Panc1 (cell line): Measurements from ENCODE around the gene USP10. TPM values are rescaled to one million over a fixed set of nuclear protein-coding genes. Genes with fewer than 3 reads are reported as not detected.

Source experiments
- ATAC-seq: fragments of 200-7000 bp; cut with Tn5 transposase; 2 replicates; pipeline ENCODE4 v1.9.1; 2020; ENCODE audit warnings: mild to moderate bottlenecking, moderate library complexity
- BruUV-seq: library from RNA; stranded (reverse); fragments of 400-500 nt; replicated peaks from 2 replicates; lab custom pipeline; 2021; lab: Mats Ljungman, UMichigan
- CTCF ChIA-PET: fragments of 300-600 bp; sonication (Branson Sonifier 250); formaldehyde crosslinking; loops from one replicate; lab custom pipeline; 2022; ENCODE audit warnings: antibody characterized with exemption; lab: Charles Lee
- POLR2A ChIA-PET: fragments of 300-600 bp; sonication (Branson Sonifier 250); formaldehyde crosslinking; loops from one replicate; lab custom pipeline; 2022; ENCODE audit warnings: antibody characterized with exemption; lab: Charles Lee
- DNase-seq: peaks from one replicate; pipeline ENCODE4 v3.0.0-alpha.2; 2010; ENCODE audit warnings: low read depth, low spot score
- H3K27ac ChIP-seq: 2 replicates; pipeline ENCODE4 v1.5.1; 2011; ENCODE audit warnings: mild to moderate bottlenecking, low read length, inconsistent platforms
- H3K27me3 ChIP-seq: fragments of 200-500 bp; sonication (Bioruptor generic); 2 replicates; pipeline ENCODE4 v1.6.0; 2014; ENCODE audit warnings: low read length, inconsistent platforms; ENCODE audit not compliant: control insufficient read depth, insufficient read depth
- H3K36me3 ChIP-seq: fragments of 200-500 bp; sonication (Bioruptor generic); 2 replicates; pipeline ENCODE4 v1.5.1; 2014; ENCODE audit warnings: inconsistent platforms, mild to moderate bottlenecking, low read length, moderate library complexity; ENCODE audit not compliant: control insufficient read depth, insufficient read depth
- H3K4me1 ChIP-seq: 2 replicates; pipeline ENCODE4 v1.5.1; 2011; ENCODE audit warnings: inconsistent platforms, mild to moderate bottlenecking, low read length, moderate library complexity; ENCODE audit not compliant: control insufficient read depth, insufficient read depth
- H3K4me3 ChIP-seq, 2 experiments: 2 replicates each; pipeline ENCODE4 v1.5.1; 2011 to 2012; ENCODE audit warnings: low read depth in 2 of 2, low read length in 2 of 2, mild to moderate bottlenecking in 2 of 2, inconsistent platforms in 1 of 2, moderate library complexity in 1 of 2
- H3K9me3 ChIP-seq: fragments of 200-500 bp; sonication (Bioruptor generic); 2 replicates; pipeline ENCODE4 v1.5.1; 2014; ENCODE audit warnings: low read depth, mild to moderate bottlenecking, inconsistent platforms, low read length, moderate library complexity; ENCODE audit not compliant: control insufficient read depth, insufficient read depth
- POLR2AphosphoS5 ChIP-seq: IDR thresholded peaks from 2 replicates; pipeline ENCODE4 v1.6.1; 2012; ENCODE audit warnings: mild to moderate bottlenecking, low read depth, low read length, moderate library complexity
- TCF7L2 ChIP-seq: IDR thresholded peaks from 2 replicates; pipeline ENCODE4 v1.6.1; 2011; ENCODE audit warnings: mild to moderate bottlenecking, low read depth, low read length, inconsistent platforms
- in situ Hi-C: cut with HindIII; loops from 2 replicates; pipeline ENCODE4 v1.10.0; 2016; ENCODE audit warnings: low sequenced_read_pairs, low pct_unique_long_range_greater_than_20kb
- intact Hi-C: fragments of 100-400 bp; cut with micrococcal nuclease; formaldehyde crosslinking; loops from one replicate; pipeline ENCODE4 v1.10.0; 2022; ENCODE audit not compliant: unreplicated experiment
- total RNA-seq: library from RNA; stranded (reverse); gene quantifications from one replicate; pipeline ENCODE4 v1.2.1, GENCODE V29; 2021; ENCODE audit not compliant: unreplicated experiment
- TF ChIP-seq, protein P1 (sequence below), 2 experiments: IDR thresholded peaks; 2 replicates each; pipeline ENCODE4 v1.6.1; 2011 to 2012; ENCODE audit warnings: low read depth in 2 of 2, control low read depth in 1 of 2, low read length in 1 of 2, mild to moderate bottlenecking in 1 of 2, moderate library complexity in 1 of 2; ENCODE audit not compliant: insufficient read depth in 1 of 2

USP10 gene
- total RNA-seq, 1 experiment from 2014 or later, result 77.4 TPM

DNA sequence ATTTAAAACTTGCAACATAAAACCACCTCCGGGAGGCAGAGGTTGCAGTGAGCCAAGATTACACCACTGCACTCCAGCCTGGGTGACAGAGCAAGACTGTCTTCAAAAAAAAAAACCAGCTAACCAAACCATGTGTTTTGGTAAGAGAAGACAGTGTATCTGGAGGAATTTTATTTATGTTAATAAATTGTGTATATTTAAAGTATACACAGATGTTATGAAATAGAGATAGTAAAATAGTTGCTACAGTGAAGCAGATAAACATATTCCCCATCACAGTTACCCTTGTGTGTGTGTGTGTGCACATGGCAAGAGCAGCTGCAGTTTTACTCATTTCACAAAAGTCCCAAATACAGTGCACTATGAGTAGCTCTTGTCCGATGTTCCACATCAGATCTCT, 65.2 kb downstream of the USP10 start:
- intact Hi-C loops, result no loop called here

DNA sequence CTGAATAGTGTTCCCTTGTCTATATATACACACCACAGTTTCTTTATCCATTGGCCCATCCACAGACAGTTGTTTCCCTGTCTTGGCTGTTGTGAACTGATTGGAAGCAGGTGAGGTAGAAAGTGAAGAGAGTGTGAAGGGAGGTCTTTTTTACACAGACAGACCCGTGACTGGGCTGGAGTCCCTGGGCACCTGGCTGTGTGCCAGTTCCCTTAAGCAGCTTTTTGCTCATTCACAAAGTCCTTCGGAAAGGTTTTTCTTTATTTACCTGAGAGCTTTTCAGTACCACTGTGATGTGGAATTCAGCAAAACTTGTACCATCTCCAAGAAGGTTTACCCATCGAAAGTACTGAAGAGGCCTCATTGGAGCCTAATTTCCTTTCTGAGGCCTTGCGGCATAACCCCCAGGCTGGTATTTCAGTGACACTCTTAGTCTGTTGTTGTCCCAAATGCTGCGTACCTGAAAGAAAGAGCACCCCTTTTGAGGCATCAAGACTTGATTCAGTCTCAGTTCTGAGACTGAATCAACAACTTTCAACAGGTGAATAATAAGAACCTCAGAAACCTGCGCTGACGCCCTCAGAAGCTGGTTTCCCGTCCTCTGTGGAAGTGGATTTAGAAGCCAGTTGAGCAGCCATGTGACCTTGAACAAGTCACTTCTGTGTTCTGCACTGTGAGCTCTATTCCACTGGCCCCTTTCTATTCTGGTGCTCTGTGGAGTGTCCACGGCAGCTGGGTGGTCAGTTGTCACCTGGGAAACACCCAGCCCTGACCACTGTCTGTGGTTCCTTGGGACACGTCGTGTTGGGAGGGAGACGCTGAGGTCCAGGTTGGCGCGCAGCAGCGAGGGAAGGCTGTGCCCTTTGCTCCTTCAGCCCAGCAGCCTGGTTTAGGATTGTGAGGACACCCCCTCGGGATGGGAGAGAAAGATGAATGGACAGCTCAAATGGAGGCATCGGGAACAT, 66.1 kb downstream of the USP10 start:
- Histone ChIP-seq H3K36me3 (peaks cover 4% of the 10 kb centered on the region; the same call in 1 of the 2 replicates), H3K27ac (no peak overlapping the region), H3K4me3 (no peak overlapping the region), H3K27me3 (no peaks in the 10 kb centered on the region), H3K4me1 (no peaks in the 10 kb centered on the region), H3K9me3 (no peaks in the 10 kb centered on the region)
- in situ Hi-C loops (no loop called here), intact Hi-C loops (no loop called here)
- no peak for DNase-seq
- no TSS peak for BruUV-seq
- POLR2A ChIA-PET, result interaction anchor here (0.6 kb wide), 1 partner anchor 130 kb away, joined by 5 read pairs; no protein-coding TSS in a partner anchor
- no peak for ATAC-seq
- CTCF ChIA-PET, result no interaction called here
- TF ChIP-seq, protein P1, sequence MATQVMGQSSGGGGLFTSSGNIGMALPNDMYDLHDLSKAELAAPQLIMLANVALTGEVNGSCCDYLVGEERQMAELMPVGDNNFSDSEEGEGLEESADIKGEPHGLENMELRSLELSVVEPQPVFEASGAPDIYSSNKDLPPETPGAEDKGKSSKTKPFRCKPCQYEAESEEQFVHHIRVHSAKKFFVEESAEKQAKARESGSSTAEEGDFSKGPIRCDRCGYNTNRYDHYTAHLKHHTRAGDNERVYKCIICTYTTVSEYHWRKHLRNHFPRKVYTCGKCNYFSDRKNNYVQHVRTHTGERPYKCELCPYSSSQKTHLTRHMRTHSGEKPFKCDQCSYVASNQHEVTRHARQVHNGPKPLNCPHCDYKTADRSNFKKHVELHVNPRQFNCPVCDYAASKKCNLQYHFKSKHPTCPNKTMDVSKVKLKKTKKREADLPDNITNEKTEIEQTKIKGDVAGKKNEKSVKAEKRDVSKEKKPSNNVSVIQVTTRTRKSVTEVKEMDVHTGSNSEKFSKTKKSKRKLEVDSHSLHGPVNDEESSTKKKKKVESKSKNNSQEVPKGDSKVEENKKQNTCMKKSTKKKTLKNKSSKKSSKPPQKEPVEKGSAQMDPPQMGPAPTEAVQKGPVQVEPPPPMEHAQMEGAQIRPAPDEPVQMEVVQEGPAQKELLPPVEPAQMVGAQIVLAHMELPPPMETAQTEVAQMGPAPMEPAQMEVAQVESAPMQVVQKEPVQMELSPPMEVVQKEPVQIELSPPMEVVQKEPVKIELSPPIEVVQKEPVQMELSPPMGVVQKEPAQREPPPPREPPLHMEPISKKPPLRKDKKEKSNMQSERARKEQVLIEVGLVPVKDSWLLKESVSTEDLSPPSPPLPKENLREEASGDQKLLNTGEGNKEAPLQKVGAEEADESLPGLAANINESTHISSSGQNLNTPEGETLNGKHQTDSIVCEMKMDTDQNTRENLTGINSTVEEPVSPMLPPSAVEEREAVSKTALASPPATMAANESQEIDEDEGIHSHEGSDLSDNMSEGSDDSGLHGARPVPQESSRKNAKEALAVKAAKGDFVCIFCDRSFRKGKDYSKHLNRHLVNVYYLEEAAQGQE (IDR thresholded peaks at IDR 0.05; ENCODE audit: insufficient read depth in 1 of 2, low read depth in 2 of 2, low read length in 1 of 2), result no peak
- no peak for TF ChIP-seq POLR2AphosphoS5

More for the DNA sequence above, 65.2 kb downstream of the USP10 start:
- DNase-seq (no peak), ATAC-seq (no peak)
- in situ Hi-C loops, result no loop called here
- H3K9me3 ChIP-seq, result no peaks in the 10 kb centered on the region
- H3K4me1 ChIP-seq, result no peaks in the 10 kb centered on the region
- no peak for TF ChIP-seq POLR2AphosphoS5
- TF ChIP-seq, protein P1 (IDR thresholded peaks at IDR 0.05; ENCODE audit: insufficient read depth in 1 of 2, low read depth in 2 of 2, low read length in 1 of 2), result no peak
- TF ChIP-seq TCF7L2, result no peak
- H3K27ac ChIP-seq, result no peak overlapping the region
- H3K36me3 ChIP-seq, result peaks cover 4% of the 10 kb centered on the region; the same call in 1 of the 2 replicates
- H3K4me3 ChIP-seq, result no peak overlapping the region
- ChIA-PET CTCF (no interaction called here), POLR2A (no interaction called here)
- H3K27me3 ChIP-seq, result no peaks in the 10 kb centered on the region
- no TSS peak for BruUV-seq
